HCT116 (cell line): ENCODE data around the gene RCN2. TPM values are rescaled to one million over a fixed set of nuclear protein-coding genes. Genes with fewer than 3 reads are reported as not detected.

Source experiments
- ATAC-seq: fragments of 200-7000 bp; cut with Tn5 transposase; 2 replicates; pipeline ENCODE4 v1.9.1; 2020; ENCODE audit warnings: mild to moderate bottlenecking, moderate library complexity
- BruUV-seq: library from RNA; stranded (reverse); fragments of 400-500 nt; replicated peaks from 2 replicates; lab custom pipeline; 2021; lab: Mats Ljungman, UMichigan
- CTCF ChIA-PET: fragments of 300-600 bp; sonication (Branson Sonifier 250); formaldehyde crosslinking; loops from one replicate; lab custom pipeline; 2021; ENCODE audit warnings: antibody characterized with exemption; lab: Charles Lee
- POLR2A ChIA-PET: fragments of 300-600, 350-600 bp; sonication (Branson Sonifier 250); formaldehyde crosslinking; loops from one replicate; lab custom pipeline; 2021; ENCODE audit warnings: antibody characterized with exemption; lab: Charles Lee
- RAD21 ChIA-PET, 2 experiments: fragments of 300-600 bp; sonication (Branson Sonifier 250); formaldehyde crosslinking; loops; one replicate each; lab custom pipeline; 2023; ENCODE audit warnings: low total read pairs in 2 of 2; ENCODE audit not compliant: uncharacterized antibody in 2 of 2, unreplicated experiment in 2 of 2, low non-redundant PET in 1 of 2; lab: Charles Lee
- DNase-seq: peaks from one replicate; pipeline ENCODE4 v3.0.0-alpha.2; 2010; ENCODE audit warnings: low read depth, low spot score
- H2AFZ ChIP-seq: fragments of 200-600 bp; shearing (Covaris generic), sonication (generic); 2 replicates; pipeline ENCODE4 v1.6.1; 2017; ENCODE audit warnings: low read depth, mixed run types, mixed read lengths, antibody characterized with exemption, low read length; ENCODE audit not compliant: poor library complexity, severe bottlenecking
- H3K27ac ChIP-seq: 2 replicates; pipeline ENCODE4 v1.5.1; 2012; ENCODE audit warnings: low read depth, low read length
- H3K27me3 ChIP-seq: fragments of 200-600 bp; sonication (generic); 2 replicates; pipeline ENCODE4 v1.6.1; 2016; ENCODE audit warnings: mixed run types, low read length, mixed read lengths; ENCODE audit not compliant: insufficient read depth
- H3K36me3 ChIP-seq, 2 experiments: fragments of 200-500 bp in 1 of 2; fragments of 200-600 bp in 1 of 2; sonication (Bioruptor generic) in 1 of 2; sonication (generic) in 1 of 2; 2 replicates each; pipeline versions ENCODE4 v1.5.1 to v1.6.1; 2014 to 2016; ENCODE audit warnings: low read length in 2 of 2, inconsistent platforms in 1 of 2, mixed read lengths in 1 of 2, mixed run types in 1 of 2; ENCODE audit not compliant: insufficient read depth in 2 of 2, control insufficient read depth in 1 of 2
- H3K4me1 ChIP-seq, 2 experiments: fragments of 200-600 bp in 1 of 2; sonication (generic) in 1 of 2; 2 replicates each; pipeline versions ENCODE4 v1.5.1 to v1.6.1; 2012 to 2017; ENCODE audit warnings: low read length in 2 of 2, inconsistent platforms in 1 of 2, mild to moderate bottlenecking in 1 of 2, mixed read lengths in 1 of 2, mixed run types in 1 of 2, moderate library complexity in 1 of 2; ENCODE audit not compliant: insufficient read depth in 2 of 2, control insufficient read depth in 1 of 2
- H3K4me2 ChIP-seq: fragments of 200-600 bp; sonication (generic); 2 replicates; pipeline ENCODE4 v1.6.1; 2017; ENCODE audit warnings: mixed run types, low read length, mixed read lengths
- H3K4me3 ChIP-seq, 2 experiments: fragments of 200-600 bp in 1 of 2; sonication (generic) in 1 of 2; replicated peaks in 1 of 2; 2 replicates each; pipeline ENCODE4 v1.5.1; 2011 to 2016; ENCODE audit warnings: low read length in 2 of 2, control low read depth in 1 of 2, low read depth in 1 of 2, mild to moderate bottlenecking in 1 of 2, mixed read lengths in 1 of 2, mixed run types in 1 of 2
- H3K79me2 ChIP-seq: fragments of 200-600 bp; sonication (generic); 2 replicates; pipeline ENCODE4 v1.6.1; 2017; ENCODE audit warnings: mild to moderate bottlenecking, mixed run types, low read length, moderate library complexity, mixed read lengths; ENCODE audit not compliant: insufficient read depth
- H3K9ac ChIP-seq: fragments of 200-600 bp; sonication (generic); 2 replicates; pipeline ENCODE4 v1.6.1; 2016; ENCODE audit warnings: low read length, mixed read lengths
- H3K9me2 ChIP-seq: fragments of 200-600 bp; sonication (generic), shearing (Covaris generic); 2 replicates; pipeline ENCODE4 v1.6.1; 2017; ENCODE audit warnings: mixed run types, mild to moderate bottlenecking, moderate library complexity; ENCODE audit not compliant: insufficient read depth
- H3K9me3 ChIP-seq, 2 experiments: fragments of 200-500 bp in 1 of 2; fragments of 200-600 bp in 1 of 2; sonication (Bioruptor generic) in 1 of 2; sonication (generic) in 1 of 2; 2 replicates each; pipeline ENCODE4 v1.6.1; 2014 to 2017; ENCODE audit warnings: low read length in 2 of 2, mixed read lengths in 2 of 2, inconsistent platforms in 1 of 2, low read depth in 1 of 2, mild to moderate bottlenecking in 1 of 2, mixed run types in 1 of 2, moderate library complexity in 1 of 2; ENCODE audit not compliant: control insufficient read depth in 1 of 2, insufficient read depth in 1 of 2
- H4K20me1 ChIP-seq: fragments of 200-600 bp; sonication (generic), shearing (Covaris generic); 2 replicates; pipeline ENCODE4 v1.6.1; 2017; ENCODE audit warnings: mixed run types, mild to moderate bottlenecking, moderate library complexity; ENCODE audit not compliant: insufficient read depth
- CBX3 ChIP-seq: IDR thresholded peaks from 2 replicates; pipeline ENCODE4 v1.6.1; 2012; ENCODE audit warnings: low read depth
- ELF1 ChIP-seq: IDR thresholded peaks from 2 replicates; pipeline ENCODE4 v1.6.1; 2012; ENCODE audit warnings: low read depth, borderline replicate concordance
- FOSL1 ChIP-seq: IDR thresholded peaks from 2 replicates; pipeline ENCODE4 v1.6.1; 2012; ENCODE audit warnings: low read depth
- JUND ChIP-seq: IDR thresholded peaks from 2 replicates; pipeline ENCODE4 v1.6.1; 2012
- POLR2AphosphoS5 ChIP-seq: IDR thresholded peaks from 2 replicates; pipeline ENCODE4 v1.6.1; 2011; ENCODE audit warnings: mild to moderate bottlenecking, low read depth, low read length, moderate library complexity
- SIN3A ChIP-seq: IDR thresholded peaks from 2 replicates; pipeline ENCODE4 v1.6.1; 2012; ENCODE audit warnings: low read depth
- SP1 ChIP-seq: IDR thresholded peaks from 2 replicates; pipeline ENCODE4 v1.6.1; 2012; ENCODE audit warnings: low read depth
- SRF ChIP-seq: IDR thresholded peaks from 2 replicates; pipeline ENCODE4 v1.6.1; 2012; ENCODE audit warnings: low read depth
- TCF7L2 ChIP-seq: IDR thresholded peaks from 2 replicates; pipeline ENCODE4 v1.7.0; 2011; ENCODE audit warnings: borderline replicate concordance, inconsistent platforms; ENCODE audit not compliant: insufficient read depth, insufficient read length; ENCODE audit errors: extremely low read depth
- YY1 ChIP-seq: IDR thresholded peaks from 2 replicates; pipeline ENCODE4 v1.6.1; 2011; ENCODE audit warnings: low read length, low read depth, moderate library complexity, mild to moderate bottlenecking; ENCODE audit not compliant: insufficient replicate concordance; ENCODE audit errors: extremely low read depth
- ZBTB33 ChIP-seq: IDR thresholded peaks from 2 replicates; pipeline ENCODE4 v1.6.1; 2011; ENCODE audit warnings: mild to moderate bottlenecking, low read length, moderate library complexity; ENCODE audit not compliant: insufficient replicate concordance; ENCODE audit errors: extremely low read depth
- ZFX ChIP-seq: fragments of 450-650 bp; IDR thresholded peaks from 2 replicates; pipeline ENCODE4 v1.6.1; 2017
- intact Hi-C: fragments of 100-400 bp; cut with micrococcal nuclease; formaldehyde crosslinking; loops from 2 replicates; pipeline ENCODE4 v1.10.0; 2022
- total RNA-seq: library from RNA; stranded (reverse); gene quantifications from one replicate; pipeline ENCODE4 v1.2.1, GENCODE V29; 2021; ENCODE audit not compliant: unreplicated experiment
- TF ChIP-seq, protein P1 (sequence below): IDR thresholded peaks from 2 replicates; pipeline ENCODE4 v1.6.1; 2012

The RCN2 gene
- total RNA-seq, 1 experiment from 2014 or later, result 71.5 TPM

DNA sequence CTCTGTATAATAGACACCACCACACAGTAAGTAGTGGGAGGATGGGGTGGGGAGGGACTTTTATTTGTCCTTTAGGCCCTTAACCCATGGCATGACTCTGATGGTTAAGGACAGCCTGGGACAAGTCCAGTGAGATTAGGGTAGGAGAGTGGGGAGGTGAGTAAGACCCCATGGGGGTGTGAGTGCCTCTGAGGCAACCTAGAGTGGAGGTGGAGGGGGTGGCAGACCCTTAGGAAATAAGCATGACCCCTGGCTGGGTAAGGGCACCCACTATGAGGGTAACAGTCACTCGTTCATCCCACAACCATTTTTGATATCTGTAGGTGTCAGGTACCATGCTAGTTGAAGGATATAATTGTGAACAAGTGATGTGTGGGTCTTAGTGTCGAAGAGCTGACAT lies 42.4 kb downstream of the RCN2 start:
- CTCF ChIA-PET, result interaction anchor here (0.9 to 1.8 kb wide), 6 partner anchors 13 to 659 kb away, joined by 3 to 9 read pairs (median 4); partner anchors contain the start of gene LINGO1
- POLR2A ChIA-PET, result no interaction called here
- ATAC-seq, result no peak

More for the DNA sequence above, 42.4 kb downstream of the RCN2 start:
- intact Hi-C loops, result no loop called here
- no peak overlapping the region for H3K4me2 ChIP-seq
- H3K79me2 ChIP-seq, result no peaks in the 10 kb centered on the region
- RAD21 ChIA-PET, result interaction anchor here in 1 of 2 experiments (0.7 kb wide), 1 partner anchor 569 kb away, joined by 3 read pairs; no protein-coding TSS in a partner anchor
- H3K9ac ChIP-seq, result no peak overlapping the region
- H3K4me1 ChIP-seq, result no peaks in the 10 kb centered on the region
- H3K9me2 ChIP-seq, result no peaks in the 10 kb centered on the region
- H3K27ac ChIP-seq, result no peak overlapping the region
- no TSS peak for BruUV-seq
- DNase-seq, result no peak
- no peak overlapping the region for H2AFZ ChIP-seq
- TF ChIP-seq ZBTB33, result no peak
- TF ChIP-seq SIN3A, result no peak
- TF ChIP-seq TCF7L2, result no peak
- no peak for TF ChIP-seq ELF1
- TF ChIP-seq ZFX, result no peak
- TF ChIP-seq FOSL1, result no peak
- TF ChIP-seq, protein P1, sequence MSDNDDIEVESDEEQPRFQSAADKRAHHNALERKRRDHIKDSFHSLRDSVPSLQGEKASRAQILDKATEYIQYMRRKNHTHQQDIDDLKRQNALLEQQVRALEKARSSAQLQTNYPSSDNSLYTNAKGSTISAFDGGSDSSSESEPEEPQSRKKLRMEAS, result no peak
- TF ChIP-seq SRF, result no peak
- TF ChIP-seq JUND, result no peak
- no peak for TF ChIP-seq YY1
- TF ChIP-seq CBX3, result no peak
- TF ChIP-seq POLR2AphosphoS5, result no peak
- no peak for TF ChIP-seq SP1
- H4K20me1 ChIP-seq, result no peaks in the 10 kb centered on the region
- H3K27me3 ChIP-seq, result 0 out of 2 replicates have a peak, but pooled peaks cover 2% of the 10 kb centered on the region
- no peak overlapping the region for H3K4me3 ChIP-seq
- H3K9me3 ChIP-seq, result no peaks in the 10 kb centered on the region
- no peaks in the 10 kb centered on the region for H3K36me3 ChIP-seq
